GM21381 (cell line): ENCODE data around the gene BMP2.
A peak's percentile ranks its signal among the peaks of the same experiment; 100 is the strongest.

Experiments used
- ATAC-seq: cut with Tn5 transposase; IDR thresholded peaks from one replicate; pipeline ENCODE4 v1.9.1; 2021; ENCODE audit warnings: mild to moderate bottlenecking, moderate library complexity; ENCODE audit not compliant: unreplicated experiment

The BMP2 gene

GRCh38 chr20:6828794-6829423, 61.4 kb downstream of the BMP2 start:
- peak; percentile 91 for ATAC-seq

- no peak for ATAC-seq
Measured at GRCh38 chr20:6829510-6830116, 62.1 kb downstream of the BMP2 start.
